Testis (tissue), 2 donors: ENCODE measurements around the gene SNAP23.

Experiments
- POLR2A ChIP-seq: fragments of 450-650 bp; IDR thresholded peaks from one replicate; pipeline ENCODE4 v1.6.1; 2017; ENCODE audit warnings: antibody characterized with exemption, mild to moderate bottlenecking, moderate library complexity
- TF ChIP-seq, protein P1 (sequence below), 3 experiments: fragments of 450-650 bp in 2 of 3; fragments of 200-600 bp in 1 of 3; sonication (generic) in 1 of 3; IDR thresholded peaks; one replicate each; pipeline ENCODE4 v1.5.1; 2016 to 2019; ENCODE audit warnings: antibody characterized with exemption in 3 of 3, mild to moderate bottlenecking in 2 of 3, moderate library complexity in 1 of 3

- TF ChIP-seq, protein P1, sequence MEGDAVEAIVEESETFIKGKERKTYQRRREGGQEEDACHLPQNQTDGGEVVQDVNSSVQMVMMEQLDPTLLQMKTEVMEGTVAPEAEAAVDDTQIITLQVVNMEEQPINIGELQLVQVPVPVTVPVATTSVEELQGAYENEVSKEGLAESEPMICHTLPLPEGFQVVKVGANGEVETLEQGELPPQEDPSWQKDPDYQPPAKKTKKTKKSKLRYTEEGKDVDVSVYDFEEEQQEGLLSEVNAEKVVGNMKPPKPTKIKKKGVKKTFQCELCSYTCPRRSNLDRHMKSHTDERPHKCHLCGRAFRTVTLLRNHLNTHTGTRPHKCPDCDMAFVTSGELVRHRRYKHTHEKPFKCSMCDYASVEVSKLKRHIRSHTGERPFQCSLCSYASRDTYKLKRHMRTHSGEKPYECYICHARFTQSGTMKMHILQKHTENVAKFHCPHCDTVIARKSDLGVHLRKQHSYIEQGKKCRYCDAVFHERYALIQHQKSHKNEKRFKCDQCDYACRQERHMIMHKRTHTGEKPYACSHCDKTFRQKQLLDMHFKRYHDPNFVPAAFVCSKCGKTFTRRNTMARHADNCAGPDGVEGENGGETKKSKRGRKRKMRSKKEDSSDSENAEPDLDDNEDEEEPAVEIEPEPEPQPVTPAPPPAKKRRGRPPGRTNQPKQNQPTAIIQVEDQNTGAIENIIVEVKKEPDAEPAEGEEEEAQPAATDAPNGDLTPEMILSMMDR (IDR thresholded peaks at IDR 0.05), result no peak
- TF ChIP-seq POLR2A, result no peak
These were observed 41.6 kb upstream of the SNAP23 start for GRCh38 chr15:42453826-42454225.
